ENCODE measurements around the gene SART1.

- TF ChIP-seq POLR2A (IDR thresholded peaks at IDR 0.05; ENCODE audit: low read depth, low read length): no peak
- TF ChIP-seq POLR2AphosphoS5 (IDR thresholded peaks at IDR 0.05; ENCODE audit: low read depth, low read length): no peak
- TF ChIP-seq TAF1 (IDR thresholded peaks at IDR 0.05; ENCODE audit: low read depth, low read length): no peak
- no peak for TF ChIP-seq PAX5 (IDR thresholded peaks at IDR 0.05; ENCODE audit: insufficient read depth, low read length, severe bottlenecking)
- TF ChIP-seq SPI1 (IDR thresholded peaks at IDR 0.05; ENCODE audit: low read depth, low read length): no peak
Measured at GRCh38 chr11:66012371-66012945, 50.9 kb downstream of the SART1 start.

All from GM12891 (cell line).